ENCODE measurements around the gene SF1.

DNA sequence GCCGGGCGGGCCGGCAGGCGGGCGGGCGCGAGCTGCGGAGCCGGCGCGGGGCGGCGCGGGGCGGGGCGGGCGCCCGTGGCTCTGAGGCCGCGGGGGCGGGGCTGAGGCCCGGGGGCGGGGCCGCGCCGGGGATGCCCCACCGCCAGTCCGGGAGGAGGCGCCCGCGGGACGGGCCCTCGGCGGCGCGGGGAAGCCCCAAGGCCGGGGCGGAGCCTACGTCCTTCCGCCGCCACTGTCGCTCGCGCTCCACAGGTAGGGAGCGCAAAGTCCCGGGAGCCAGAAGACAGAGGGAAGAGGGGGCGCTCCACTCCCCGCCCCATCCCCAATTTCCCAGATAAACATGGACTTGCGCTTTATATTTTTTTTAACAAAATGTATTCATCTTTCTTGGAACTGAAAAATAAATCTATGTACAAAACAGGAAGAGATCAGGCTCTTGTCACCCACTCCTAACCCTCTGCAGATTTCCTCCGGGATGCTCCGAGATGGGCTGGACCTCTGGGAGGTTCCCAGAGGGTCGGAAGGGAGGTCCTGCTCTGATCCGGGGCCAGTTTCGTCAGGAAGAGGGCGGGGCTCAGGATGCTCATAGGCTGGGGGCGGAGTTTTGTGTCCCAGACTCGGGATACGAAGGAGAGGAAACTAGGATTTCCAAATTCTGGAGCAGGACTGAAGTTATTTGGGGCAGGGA is 25.0 kb upstream of the SF1 start, which contains the start of gene MAP4K2:
- TF ChIP-seq EZH2 (IDR thresholded peaks at IDR 0.05; ENCODE audit: insufficient read depth, poor library complexity, severe bottlenecking) (no peak), EZH2phosphoT487 (IDR thresholded peaks at IDR 0.05; ENCODE audit: insufficient read depth, low read depth) (no peak)
